SKM-1 treated with dmso at 0.1 percent for 144 hours (cell line): ENCODE data around the gene DSTYK.
A peak's percentile ranks its signal among the peaks of the same experiment; 100 is the strongest.
"Not testable (repeated sequence)": the region's sequence is repeated elsewhere in the genome, so short reads cannot be mapped to it uniquely, and the experiment has no call there.

ENCODE experiments used
- DNase-seq: peaks from one replicate; lab custom pipeline; 2025; ENCODE audit not compliant: unreplicated experiment; lab: John Stamatoyannopoulos, UW

Gene DSTYK

GRCh38 chr1:205240569-205240968, 29.1 kb upstream of the DSTYK start:
- DNase-seq = no peak

GRCh38 chr1:205240118-205240517, 28.6 kb upstream of the DSTYK start:
- DNase-seq = no peak

GRCh38 chr1:205239078-205239477, 27.6 kb upstream of the DSTYK start:
- DNase-seq = no peak

GRCh38 chr1:205237526-205238484, 26.3 kb upstream of the DSTYK start:
- peak; percentile 44 for DNase-seq

GRCh38 chr1:205236951-205237475, 25.5 kb upstream of the DSTYK start:
- no peak for DNase-seq

GRCh38 chr1:205236526-205236925, 25.0 kb upstream of the DSTYK start:
- no peak for DNase-seq

GRCh38 chr1:205235951-205236350, 24.4 kb upstream of the DSTYK start:
- DNase-seq = no peak

GRCh38 chr1:205233986-205234385, 22.5 kb upstream of the DSTYK start:
- not testable (repeated sequence) for DNase-seq

- no peak for DNase-seq
These were observed 21.5 kb upstream of the DSTYK start for GRCh38 chr1:205232945-205233397.

GRCh38 chr1:205232127-205232820, 20.8 kb upstream of the DSTYK start:
- DNase-seq = no peak

- DNase-seq = no peak
These were observed 19.5 kb upstream of the DSTYK start for GRCh38 chr1:205230982-205231381.

GRCh38 chr1:205229916-205230700, 18.6 kb upstream of the DSTYK start:
- no peak for DNase-seq

GRCh38 chr1:205229399-205229871, 17.9 kb upstream of the DSTYK start:
- DNase-seq = peak; percentile 77

- no peak for DNase-seq
These were observed 16.6 kb upstream of the DSTYK start for GRCh38 chr1:205228093-205228521.

GRCh38 chr1:205227584-205228013, 16.1 kb upstream of the DSTYK start, which contains the start of gene TMCC2:
Gene TMCC2 (plus strand): TSS chr1:205227946. CDS start chr1:205228565, 619 bp downstream.
- DNase-seq = peak; percentile 73

GRCh38 chr1:205226868-205227583, 15.5 kb upstream of the DSTYK start:
- DNase-seq = no peak

- DNase-seq = no peak
These were observed 14.6 kb upstream of the DSTYK start for GRCh38 chr1:205225901-205226765.

- no peak for DNase-seq
These were observed 13.2 kb upstream of the DSTYK start for GRCh38 chr1:205224736-205225135.

- no peak for DNase-seq
These were observed 8.9 kb upstream of the DSTYK start for GRCh38 chr1:205220421-205220820.
